HepG2 (cell line): ENCODE results near the gene GPHN.

Experiments
- BHLHE40 ChIP-seq: IDR thresholded peaks from 2 replicates; pipeline ENCODE4 v1.6.1; 2011; ENCODE audit warnings: low read length, improper control_type of control experiment
- DNMT1 ChIP-seq: sonication (generic); formaldehyde crosslinking; IDR thresholded peaks from 2 replicates; pipeline ENCODE4 v1.5.1; 2020; ENCODE audit warnings: mild to moderate bottlenecking, missing genetic modification reagents
- FOXM1 ChIP-seq: sonication (generic); formaldehyde crosslinking; IDR thresholded peaks from 2 replicates; pipeline ENCODE4 v1.5.0; 2020; ENCODE audit warnings: missing genetic modification reagents
- MEIS2 ChIP-seq: sonication (generic); formaldehyde crosslinking; IDR thresholded peaks from 2 replicates; pipeline ENCODE4 v1.9.0; 2021; ENCODE audit warnings: mild to moderate bottlenecking, missing genetic modification reagents
- REL ChIP-seq: sonication (generic); formaldehyde crosslinking; conservative IDR thresholded peaks from 2 replicates; pipeline ENCODE4 v1.8.0; 2022; ENCODE audit warnings: mild to moderate bottlenecking, missing genetic modification reagents, moderate library complexity
- ZFP1 ChIP-seq: IDR thresholded peaks from 2 replicates; pipeline ENCODE4 v1.6.1; 2016
- ZNF550 ChIP-seq: sonication (generic); formaldehyde crosslinking; IDR thresholded peaks from 2 replicates; pipeline ENCODE4 v1.4.0; 2020; ENCODE audit warnings: mild to moderate bottlenecking, missing genetic modification reagents, borderline replicate concordance
- ZNF788 ChIP-seq: sonication (generic); formaldehyde crosslinking; IDR thresholded peaks from 2 replicates; pipeline ENCODE4 v1.5.0; 2020; ENCODE audit warnings: mild to moderate bottlenecking, missing genetic modification reagents, borderline replicate concordance

GRCh38 chr14:67173719-67174118 is 665.8 kb downstream of the GPHN start:
- TF ChIP-seq ZNF550 (CRISPR knock-in tag) (no peak), DNMT1 (CRISPR knock-in tag) (no peak), REL (CRISPR knock-in tag) (no peak), MEIS2 (CRISPR knock-in tag) (no peak), FOXM1 (CRISPR knock-in tag) (no peak), ZFP1 (CRISPR knock-in tag) (no peak), BHLHE40 (no peak), ZNF788 (CRISPR knock-in tag) (no peak)
